ENCODE measurements around the gene PPT1. TPM values are rescaled to one million over a fixed set of nuclear protein-coding genes. Genes with fewer than 3 reads are reported as not detected.

The PPT1 gene
- polyA plus RNA-seq, 1 donor from 2014 or later = 64.6 TPM

- no peak overlapping the region for H3K27ac ChIP-seq (ENCODE audit: low read length)
- peak overlapping the region; percentile 93 for H3K4me3 ChIP-seq (ENCODE audit: low read length)
- no peak for TF ChIP-seq TAF1 (IDR thresholded peaks at IDR 0.05; ENCODE audit: low read depth)
- TF ChIP-seq EP300 (conservative IDR thresholded peaks at IDR 0.05; ENCODE audit: poor library complexity, severe bottlenecking) = no peak
- TF ChIP-seq MXI1 (conservative IDR thresholded peaks at IDR 0.05; ENCODE audit: poor library complexity, severe bottlenecking) = no peak
- TF ChIP-seq, protein P1, sequence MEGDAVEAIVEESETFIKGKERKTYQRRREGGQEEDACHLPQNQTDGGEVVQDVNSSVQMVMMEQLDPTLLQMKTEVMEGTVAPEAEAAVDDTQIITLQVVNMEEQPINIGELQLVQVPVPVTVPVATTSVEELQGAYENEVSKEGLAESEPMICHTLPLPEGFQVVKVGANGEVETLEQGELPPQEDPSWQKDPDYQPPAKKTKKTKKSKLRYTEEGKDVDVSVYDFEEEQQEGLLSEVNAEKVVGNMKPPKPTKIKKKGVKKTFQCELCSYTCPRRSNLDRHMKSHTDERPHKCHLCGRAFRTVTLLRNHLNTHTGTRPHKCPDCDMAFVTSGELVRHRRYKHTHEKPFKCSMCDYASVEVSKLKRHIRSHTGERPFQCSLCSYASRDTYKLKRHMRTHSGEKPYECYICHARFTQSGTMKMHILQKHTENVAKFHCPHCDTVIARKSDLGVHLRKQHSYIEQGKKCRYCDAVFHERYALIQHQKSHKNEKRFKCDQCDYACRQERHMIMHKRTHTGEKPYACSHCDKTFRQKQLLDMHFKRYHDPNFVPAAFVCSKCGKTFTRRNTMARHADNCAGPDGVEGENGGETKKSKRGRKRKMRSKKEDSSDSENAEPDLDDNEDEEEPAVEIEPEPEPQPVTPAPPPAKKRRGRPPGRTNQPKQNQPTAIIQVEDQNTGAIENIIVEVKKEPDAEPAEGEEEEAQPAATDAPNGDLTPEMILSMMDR (IDR thresholded peaks at IDR 0.05; ENCODE audit: poor library complexity, severe bottlenecking) = no peak
- TF ChIP-seq REST (IDR thresholded peaks at IDR 0.05; ENCODE audit: borderline replicate concordance) = no peak
- no peak for TF ChIP-seq SMC3 (conservative IDR thresholded peaks at IDR 0.05; ENCODE audit: poor library complexity)
- no peak for TF ChIP-seq POLR2AphosphoS5 (IDR thresholded peaks at IDR 0.05)
- no peak for TF ChIP-seq RAD21 (conservative IDR thresholded peaks at IDR 0.05)
- no peak for TF ChIP-seq EZH2 (IDR thresholded peaks at IDR 0.05; ENCODE audit: borderline replicate concordance, insufficient read depth, low read length, poor library complexity, severe bottlenecking)
- H3K9me3 ChIP-seq (ENCODE audit: low read length) = no peaks in the 10 kb centered on the region
- no peaks in the 10 kb centered on the region for H3K9me2 ChIP-seq (ENCODE audit: insufficient read depth, low read length)
- H3K36me3 ChIP-seq (ENCODE audit: insufficient read depth, low read length) = no peaks in the 10 kb centered on the region
- H3K27me3 ChIP-seq (ENCODE audit: insufficient read depth, low read depth, low read length) = no peaks in the 10 kb centered on the region
- H3F3A ChIP-seq (ENCODE audit: insufficient read depth, low read length, poor library complexity, severe bottlenecking) = no peaks in the 10 kb centered on the region
- no peaks in the 10 kb centered on the region for H4K20me1 ChIP-seq (ENCODE audit: insufficient read depth)
- H3K4me2 ChIP-seq (ENCODE audit: low read length) = no peak overlapping the region
- H3K79me2 ChIP-seq (replicated peaks; ENCODE audit: insufficient read depth, low read length) = peaks cover 48% of the 10 kb centered on the region
- H3K9ac ChIP-seq (ENCODE audit: low read length) = no peak overlapping the region
- H2AFZ ChIP-seq (ENCODE audit: low read depth, low read length) = no peak overlapping the region
These were observed 54.7 kb downstream of the PPT1 start for GRCh38 chr1:40042341-40042740.

GRCh38 chr1:40041466-40041838 is 55.6 kb downstream of the PPT1 start:
- Histone ChIP-seq H3K9me3 (ENCODE audit: low read length) (no peaks in the 10 kb centered on the region), H3K9ac (ENCODE audit: low read length) (peak overlapping the region; percentile 95), H3K27ac (ENCODE audit: low read length) (no peak overlapping the region), H3K4me3 (ENCODE audit: low read length) (peak overlapping the region; percentile 93), H2AFZ (ENCODE audit: low read depth, low read length) (no peak overlapping the region), H4K20me1 (ENCODE audit: insufficient read depth) (no peaks in the 10 kb centered on the region), H3K4me2 (ENCODE audit: low read length) (peak overlapping the region; percentile 50), H3K36me3 (ENCODE audit: insufficient read depth, low read length) (no peaks in the 10 kb centered on the region), H3K9me2 (ENCODE audit: insufficient read depth, low read length) (no peaks in the 10 kb centered on the region), H3F3A (ENCODE audit: insufficient read depth, low read length, poor library complexity, severe bottlenecking) (no peaks in the 10 kb centered on the region), H3K27me3 (ENCODE audit: insufficient read depth, low read depth, low read length) (no peaks in the 10 kb centered on the region), H3K79me2 (replicated peaks; ENCODE audit: insufficient read depth, low read length) (peaks cover 45% of the 10 kb centered on the region)
- TF ChIP-seq, protein P1 (IDR thresholded peaks at IDR 0.05; ENCODE audit: poor library complexity, severe bottlenecking) = no peak
- no peak for TF ChIP-seq MXI1 (conservative IDR thresholded peaks at IDR 0.05; ENCODE audit: poor library complexity, severe bottlenecking)
- TF ChIP-seq SMC3 (conservative IDR thresholded peaks at IDR 0.05; ENCODE audit: poor library complexity) = no peak
- TF ChIP-seq REST (IDR thresholded peaks at IDR 0.05; ENCODE audit: borderline replicate concordance) = no peak
- TF ChIP-seq EP300 (conservative IDR thresholded peaks at IDR 0.05; ENCODE audit: poor library complexity, severe bottlenecking) = no peak
- TF ChIP-seq RAD21 (conservative IDR thresholded peaks at IDR 0.05) = no peak
- TF ChIP-seq TAF1 (IDR thresholded peaks at IDR 0.05; ENCODE audit: low read depth) = no peak
- no peak for TF ChIP-seq POLR2AphosphoS5 (IDR thresholded peaks at IDR 0.05)
- no peak for TF ChIP-seq EZH2 (IDR thresholded peaks at IDR 0.05; ENCODE audit: borderline replicate concordance, insufficient read depth, low read length, poor library complexity, severe bottlenecking)
